AG09309 (cell line): ENCODE data around the gene TMSB4X.
"Not testable (repeated sequence)": the region's sequence is repeated elsewhere in the genome, so short reads cannot be mapped to it uniquely, and the experiment has no call there.

Experiments
- DNase-seq: peaks from one replicate; pipeline ENCODE4 v3.0.0-alpha.2; 2010; ENCODE audit warnings: low read depth
- H3K4me3 ChIP-seq: 2 replicates; pipeline ENCODE4 v1.5.1; 2011; ENCODE audit warnings: mild to moderate bottlenecking, low read depth, low read length, moderate library complexity; ENCODE audit not compliant: control insufficient read depth
- CTCF ChIP-seq: IDR thresholded peaks from 2 replicates; pipeline ENCODE4 v1.5.1; 2011; ENCODE audit warnings: mild to moderate bottlenecking, low read depth, low read length, inconsistent platforms; ENCODE audit not compliant: insufficient read depth, control insufficient read depth; ENCODE audit errors: missing control alignments

TMSB4X gene

GRCh38 chrX:12955882-12956703 is 18.8 kb upstream of the TMSB4X start:
- DNase-seq = no peak
- no peak overlapping the region for H3K4me3 ChIP-seq
- TF ChIP-seq CTCF = no peak

GRCh38 chrX:12956704-12957534 is 18.0 kb upstream of the TMSB4X start:
- no peak for DNase-seq
- no peak for TF ChIP-seq CTCF
- H3K4me3 ChIP-seq = no peak overlapping the region

GRCh38 chrX:12958059-12958458 is 16.9 kb upstream of the TMSB4X start:
- no peak for DNase-seq
- no peak overlapping the region for H3K4me3 ChIP-seq
- TF ChIP-seq CTCF = no peak

GRCh38 chrX:12958461-12958860 is 16.4 kb upstream of the TMSB4X start:
- no peak for DNase-seq
- no peak overlapping the region for H3K4me3 ChIP-seq
- no peak for TF ChIP-seq CTCF

GRCh38 chrX:12961196-12961718 is 13.7 kb upstream of the TMSB4X start:
- no peak overlapping the region for H3K4me3 ChIP-seq
- no peak for DNase-seq
- TF ChIP-seq CTCF = no peak

- no peak for TF ChIP-seq CTCF
- no peak overlapping the region for H3K4me3 ChIP-seq
- DNase-seq = no peak
Observed at GRCh38 chrX:12962041-12962504, 12.8 kb upstream of the TMSB4X start.

GRCh38 chrX:12963210-12963850 is 11.6 kb upstream of the TMSB4X start:
- DNase-seq, H3K4me3 ChIP-seq: not testable (repeated sequence)
